Naive thymus-derived CD4-positive, alpha-beta T cell (primary cell): ENCODE data around the gene KCNQ5. TPM values are rescaled to one million over a fixed set of nuclear protein-coding genes. Genes with fewer than 3 reads are reported as not detected.
A peak's percentile ranks its signal among the peaks of the same experiment; 100 is the strongest.

Experiments used
- ATAC-seq: fragments of 150-1000 bp; cut with Tn5 transposase; 2 replicates; pipeline ENCODE4 v1.10.0; 2021; ENCODE audit warnings: mild to moderate bottlenecking, moderate library complexity
- CTCF ChIA-PET: fragments of 350-600 bp; sonication (Branson Sonifier 250); formaldehyde crosslinking; loops from one replicate; lab custom pipeline; 2021; ENCODE audit warnings: antibody characterized with exemption; lab: Charles Lee
- POLR2A ChIA-PET: fragments of 350-600 bp; sonication (Branson Sonifier 250); formaldehyde crosslinking; loops from one replicate; lab custom pipeline; 2021; ENCODE audit warnings: antibody characterized with exemption, inconsistent platforms; lab: Charles Lee
- DNase-seq, 9 donors: peaks; one replicate each; pipeline versions ENCODE4 v3.0.0 to v3.0.0-alpha.2; 2020 to 2022; ENCODE audit warnings: mixed read lengths in 1 of 9
- H3K27ac ChIP-seq: one replicate; pipeline ENCODE4 v1.7.0; 2013; ENCODE audit warnings: mild to moderate bottlenecking, low read depth, low read length, moderate library complexity
- H3K27me3 ChIP-seq, 2 donors: one replicate each; pipeline ENCODE4 v1.7.0; 2013; ENCODE audit warnings: low read length in 2 of 2, mild to moderate bottlenecking in 2 of 2, moderate library complexity in 2 of 2; ENCODE audit not compliant: control insufficient read depth in 2 of 2, insufficient read depth in 2 of 2
- H3K36me3 ChIP-seq, 3 experiments: 1 replicate in 2 of 3; 2 replicates in 1 of 3; pipeline ENCODE4 v1.7.0; 2013; ENCODE audit warnings: low read length in 3 of 3, mild to moderate bottlenecking in 3 of 3, moderate library complexity in 1 of 3; ENCODE audit not compliant: insufficient read depth in 3 of 3, control insufficient read depth in 2 of 3
- H3K4me1 ChIP-seq, 2 donors: one replicate each; pipeline ENCODE4 v1.7.0; 2013; ENCODE audit warnings: low read length in 2 of 2, mild to moderate bottlenecking in 2 of 2, moderate library complexity in 1 of 2; ENCODE audit not compliant: control insufficient read depth in 2 of 2, insufficient read depth in 2 of 2
- H3K4me3 ChIP-seq: 2 replicates; pipeline ENCODE4 v1.7.0; 2013; ENCODE audit warnings: mild to moderate bottlenecking, low read length
- H3K9me3 ChIP-seq, 3 experiments: 1 replicate in 2 of 3; 2 replicates in 1 of 3; pipeline ENCODE4 v1.7.0; 2013; ENCODE audit warnings: low read length in 3 of 3; ENCODE audit not compliant: control insufficient read depth in 2 of 3
- H3K27ac Mint-ChIP-seq, 9 donors: one replicate each; pipeline ENCODE4 v1.8.0; 2020 to 2022; ENCODE audit warnings: mixed read lengths in 9 of 9, mild to moderate bottlenecking in 8 of 9, moderate library complexity in 5 of 9, inconsistent platforms in 2 of 9
- H3K27me3 Mint-ChIP-seq, 5 donors: one replicate each; pipeline ENCODE4 v1.8.0; 2021 to 2022; ENCODE audit warnings: mixed read lengths in 5 of 5, mild to moderate bottlenecking in 1 of 5
- H3K36me3 Mint-ChIP-seq, 5 donors: one replicate each; pipeline ENCODE4 v1.8.0; 2020 to 2022; ENCODE audit warnings: mixed read lengths in 5 of 5, mild to moderate bottlenecking in 3 of 5, inconsistent platforms in 1 of 5
- H3K4me1 Mint-ChIP-seq, 7 donors: one replicate each; pipeline ENCODE4 v1.8.0; 2020 to 2022; ENCODE audit warnings: mixed read lengths in 7 of 7, mild to moderate bottlenecking in 3 of 7, inconsistent platforms in 1 of 7
- H3K4me3 Mint-ChIP-seq, 10 donors: one replicate each; pipeline ENCODE4 v1.8.0; 2020 to 2022; ENCODE audit warnings: mild to moderate bottlenecking in 10 of 10, mixed read lengths in 10 of 10, moderate library complexity in 6 of 10, inconsistent platforms in 2 of 10
- H3K9me3 Mint-ChIP-seq, 11 donors: one replicate each; pipeline ENCODE4 v1.8.0; 2020 to 2022; ENCODE audit warnings: mixed read lengths in 11 of 11, mild to moderate bottlenecking in 4 of 11, inconsistent platforms in 1 of 11, moderate library complexity in 1 of 11
- intact Hi-C, 2 donors: fragments of 100-400 bp; cut with micrococcal nuclease; formaldehyde crosslinking; loops; one replicate each; pipeline ENCODE4 v1.15.1; 2023
- polyA plus RNA-seq, 2 donors: library from polyadenylated mRNA; unstranded; fragments of 300-500 nt; fragmentation: Illumina TruSeq; gene quantifications; one replicate each; pipeline ENCODE4 v1.2.3, GENCODE V29; 2021
- total RNA-seq, 6 experiments: library from RNA in 5 of 6; stranded (reverse) in 5 of 6; gene quantifications; 1 replicate in 5 of 6; 2 replicates in 1 of 6; pipeline ENCODE4 v1.2.3 and lab custom pipeline; 2021 to 2026

The KCNQ5 gene
- total and polyA plus RNA-seq, 7 experiments from 2014 or later: 2.3 to 18.3 (median 7.2) TPM

DNA sequence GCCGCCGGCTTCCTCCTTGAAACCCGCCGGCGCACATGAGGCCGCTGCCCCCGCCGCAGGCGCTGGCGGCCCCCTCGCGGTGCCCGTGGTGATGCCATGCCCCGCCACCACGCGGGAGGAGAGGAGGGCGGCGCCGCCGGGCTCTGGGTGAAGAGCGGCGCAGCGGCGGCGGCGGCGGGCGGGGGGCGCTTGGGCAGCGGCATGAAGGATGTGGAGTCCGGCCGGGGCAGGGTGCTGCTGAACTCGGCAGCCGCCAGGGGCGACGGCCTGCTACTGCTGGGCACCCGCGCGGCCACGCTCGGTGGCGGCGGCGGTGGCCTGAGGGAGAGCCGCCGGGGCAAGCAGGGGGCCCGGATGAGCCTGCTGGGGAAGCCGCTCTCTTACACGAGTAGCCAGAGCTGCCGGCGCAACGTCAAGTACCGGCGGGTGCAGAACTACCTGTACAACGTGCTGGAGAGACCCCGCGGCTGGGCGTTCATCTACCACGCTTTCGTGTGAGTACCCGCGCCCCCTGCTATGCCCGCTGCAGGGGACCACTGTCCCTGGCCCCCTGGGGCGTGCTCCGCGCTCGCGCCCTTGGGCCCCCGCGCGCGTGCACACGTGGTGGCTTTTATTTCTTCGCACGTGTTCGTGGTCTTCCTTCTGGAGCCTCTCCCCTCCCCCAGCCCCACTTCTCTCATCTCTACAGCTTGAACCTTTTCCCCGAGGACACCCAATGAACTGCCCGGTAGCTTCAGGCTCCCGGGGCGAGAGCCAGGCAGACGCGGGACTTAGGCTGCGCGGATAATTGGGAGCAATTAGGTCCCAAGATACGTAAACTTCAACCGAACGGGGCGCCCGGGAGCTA, 453 bp downstream of the KCNQ5 start:
- no peaks in the 10 kb centered on the region for H3K36me3 ChIP-seq
- peak overlapping the region; percentile 82 for H3K4me3 ChIP-seq
- Mint-ChIP-seq H3K27me3 (no peaks in the 10 kb centered on the region), H3K9me3 (no peaks in the 10 kb centered on the region), H3K36me3 (peaks cover 0 to 3% (median 2%) of the 10 kb centered on the region in 5 donors), H3K4me1 (peaks cover 39 to 69% (median 51%) of the 10 kb centered on the region in 7 donors), H3K4me3 (peak overlapping the region; percentile 90 to 98 (median 94)), H3K27ac (peak overlapping the region; percentile 23 to 88 (median 76))
- peaks cover 14 to 27% of the 10 kb centered on the region in 2 donors for H3K4me1 ChIP-seq
- H3K27me3 ChIP-seq: no peaks in the 10 kb centered on the region
- ChIA-PET POLR2A (interaction anchor here (0.6 to 1.3 kb wide), 4 partner anchors 9 to 77 kb away, joined by 3 to 4 read pairs (median 3); no protein-coding TSS in a partner anchor), CTCF (interaction anchor here (1.2 to 2.4 kb wide), 4 partner anchors 10 to 508 kb away, joined by 3 to 8 read pairs (median 4); no protein-coding TSS in a partner anchor)
- peak overlapping the region; percentile 52 for H3K27ac ChIP-seq
- peak; percentile 51 to 72 (median 60) for DNase-seq
- intact Hi-C loops: loop anchor here (1.0 to 10.0 kb wide), 10 partner anchors 9 to 1955 kb away; partner anchors contain the start of genes EEF1A1 (in 2 of the 2), MTO1 (in 1 of the 2), OGFRL1 (in 1 of the 2) and SLC17A5 (in 1 of the 2)
- peak; percentile 72 for ATAC-seq
- H3K9me3 ChIP-seq: no peaks in the 10 kb centered on the region

DNA sequence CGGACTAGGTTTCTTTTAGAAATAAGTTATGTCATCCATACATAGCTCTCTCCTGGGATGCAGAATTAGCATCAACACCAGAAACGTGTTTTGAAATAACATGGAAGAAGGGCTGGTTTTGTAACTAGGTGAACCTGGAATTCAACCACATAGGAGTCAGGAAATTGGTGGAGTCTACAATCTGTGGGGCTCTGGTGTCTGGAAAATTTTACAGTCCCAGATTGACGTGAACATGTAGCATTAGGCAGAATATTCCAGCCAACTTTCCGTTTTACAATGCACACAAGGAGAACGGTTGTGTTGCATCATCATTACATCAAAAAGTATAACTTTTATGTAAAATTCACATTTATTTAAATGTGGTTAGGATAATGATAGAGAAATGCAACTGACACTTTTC, 1.9 kb downstream of the KCNQ5 start:
- Histone ChIP-seq H3K9me3 (no peaks in the 10 kb centered on the region), H3K27me3 (no peaks in the 10 kb centered on the region), H3K4me3 (peak overlapping the region; percentile 82), H3K27ac (no peak overlapping the region), H3K36me3 (no peaks in the 10 kb centered on the region), H3K4me1 (peaks cover 11 to 27% of the 10 kb centered on the region in 2 donors)
- Mint-ChIP-seq H3K4me1 (peaks cover 39 to 56% (median 51%) of the 10 kb centered on the region in 7 donors), H3K27ac (peak overlapping the region in 1 of 9 donors; percentile 76), H3K27me3 (no peaks in the 10 kb centered on the region), H3K9me3 (no peaks in the 10 kb centered on the region), H3K4me3 (peak overlapping the region; percentile 90 to 98 (median 94)), H3K36me3 (peaks cover 0 to 3% (median 2%) of the 10 kb centered on the region in 5 donors)
- POLR2A ChIA-PET: interaction anchor here (0.7 to 1.3 kb wide), 2 partner anchors 14 to 813 kb away, joined by 3 read pairs; no protein-coding TSS in a partner anchor
- intact Hi-C loops: loop anchor here (1.0 to 10.0 kb wide), 12 partner anchors 68 to 1957 kb away; partner anchors contain the start of genes EEF1A1 (in 2 of the 2), MTO1 (in 1 of the 2), OGFRL1 (in 1 of the 2) and SLC17A5 (in 1 of the 2)
- no peak for DNase-seq
- CTCF ChIA-PET: interaction anchor here (1.1 kb wide), 1 partner anchor 101 kb away, joined by 3 read pairs; no protein-coding TSS in a partner anchor
- no peak for ATAC-seq

DNA sequence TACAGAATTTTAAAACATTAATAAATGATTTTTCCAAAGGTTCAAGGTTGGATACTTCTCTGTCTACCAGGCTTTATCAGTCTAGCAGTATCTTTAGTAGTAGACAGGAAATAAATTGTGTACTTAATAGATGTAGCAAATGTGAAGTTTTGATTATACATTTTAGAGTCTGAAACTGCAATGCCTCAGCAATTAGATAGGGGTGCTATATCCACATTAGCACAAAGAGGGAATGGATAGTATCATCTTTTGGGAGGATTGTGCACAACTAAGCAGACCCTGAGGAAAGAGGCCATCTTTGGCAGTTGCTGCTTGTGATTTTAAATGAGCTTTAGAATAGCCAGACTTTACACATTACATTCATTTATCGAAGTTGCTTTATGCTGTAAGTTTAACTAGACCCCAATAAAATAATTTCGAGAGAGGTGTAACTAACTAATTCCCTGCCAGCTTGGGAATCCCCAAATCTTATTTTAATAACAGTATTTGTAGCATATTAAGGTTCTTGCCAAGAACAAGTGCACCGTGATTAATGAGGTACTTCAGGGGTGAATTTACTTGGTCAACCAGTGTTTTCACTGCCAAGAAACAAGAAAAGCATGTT, 2.8 kb downstream of the KCNQ5 start:
- CTCF ChIA-PET: interaction anchor here (0.6 to 1.0 kb wide), 4 partner anchors 12 to 505 kb away, joined by 3 to 4 read pairs (median 3); no protein-coding TSS in a partner anchor
- Histone ChIP-seq H3K27me3 (no peaks in the 10 kb centered on the region), H3K36me3 (no peaks in the 10 kb centered on the region), H3K4me1 (peaks cover 5 to 22% of the 10 kb centered on the region in 2 donors), H3K27ac (no peak overlapping the region), H3K4me3 (no peak overlapping the region), H3K9me3 (no peaks in the 10 kb centered on the region)
- intact Hi-C loops: loop anchor here (1.0 to 10.0 kb wide), 12 partner anchors 68 to 1957 kb away; partner anchors contain the start of genes EEF1A1 (in 2 of the 2), MTO1 (in 1 of the 2), OGFRL1 (in 1 of the 2) and SLC17A5 (in 1 of the 2)
- POLR2A ChIA-PET: interaction anchor here (0.5 kb wide), 1 partner anchor 507 kb away, joined by 5 read pairs; no protein-coding TSS in a partner anchor
- peaks cover 0 to 3% (median 2%) of the 10 kb centered on the region in 5 donors for H3K36me3 Mint-ChIP-seq
- no peak overlapping the region for H3K27ac Mint-ChIP-seq
- no peaks in the 10 kb centered on the region for H3K27me3 Mint-ChIP-seq
- peak in 5 of 9 donors; percentile 20 to 39 (median 22) for DNase-seq
- ATAC-seq: no peak
- peak overlapping the region in 5 of 10 donors; percentile 6 to 90 (median 16) for H3K4me3 Mint-ChIP-seq
- H3K9me3 Mint-ChIP-seq: no peaks in the 10 kb centered on the region
- peaks cover 30 to 49% (median 42%) of the 10 kb centered on the region in 7 donors for H3K4me1 Mint-ChIP-seq

DNA sequence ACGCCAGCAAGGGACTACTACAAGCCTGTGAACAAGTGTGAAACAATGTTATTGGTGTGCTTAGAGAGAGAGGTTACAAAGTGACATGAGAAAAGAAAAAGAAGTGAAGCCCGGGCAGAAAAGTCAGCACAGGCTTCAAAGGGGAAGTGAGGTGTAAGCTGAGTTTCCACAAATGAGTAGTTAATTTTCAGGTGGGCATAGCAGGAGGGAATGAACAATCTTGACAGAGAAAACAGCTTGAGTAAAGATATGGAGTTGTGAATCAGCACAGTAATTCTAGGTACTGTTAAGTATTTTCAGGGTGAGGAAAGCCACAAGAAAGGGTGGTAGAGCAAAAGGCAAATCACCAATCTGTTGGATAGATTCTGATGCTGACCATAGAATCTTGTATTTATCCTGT, 4.3 kb downstream of the KCNQ5 start:
- ATAC-seq (no peak), DNase-seq (no peak)
- Histone ChIP-seq H3K9me3 (no peaks in the 10 kb centered on the region), H3K4me3 (no peak overlapping the region), H3K4me1 (peaks cover 0 to 12% of the 10 kb centered on the region in 2 donors), H3K27me3 (no peaks in the 10 kb centered on the region), H3K36me3 (no peaks in the 10 kb centered on the region), H3K27ac (no peak overlapping the region)
- intact Hi-C loops: loop anchor here (5.0 to 10.0 kb wide), 2 partner anchors 911 to 959 kb away; no protein-coding TSS in a partner anchor
- Mint-ChIP-seq H3K4me1 (peaks cover 27 to 39% (median 34%) of the 10 kb centered on the region in 7 donors), H3K27ac (no peak overlapping the region), H3K27me3 (no peaks in the 10 kb centered on the region), H3K9me3 (peaks cover 0 to 2% (median 0%) of the 10 kb centered on the region in 11 donors), H3K4me3 (peak overlapping the region in 1 of 10 donors; percentile 6), H3K36me3 (peaks cover 5 to 8% (median 6%) of the 10 kb centered on the region in 5 donors)
- POLR2A ChIA-PET: no interaction called here
- CTCF ChIA-PET: no interaction called here

DNA sequence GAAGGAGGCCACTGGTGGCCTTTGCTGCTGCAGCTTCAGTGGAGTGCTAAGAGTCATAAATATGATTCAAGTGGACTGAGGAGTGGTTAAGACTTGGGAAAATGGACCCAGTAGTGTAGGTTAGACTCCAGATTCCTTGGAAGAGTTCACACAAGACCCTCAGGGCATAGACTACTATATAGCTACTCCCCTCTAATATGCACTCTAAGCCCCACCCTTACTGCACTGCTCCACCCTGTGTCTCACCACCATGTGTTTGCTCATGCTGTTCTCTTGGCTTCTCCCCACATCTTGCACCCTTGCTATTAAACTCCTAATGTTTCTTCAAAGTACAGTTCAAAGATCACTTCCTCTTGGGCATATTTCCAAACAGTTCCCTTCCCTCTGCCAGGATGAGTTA, 5.7 kb downstream of the KCNQ5 start:
- H3K27ac Mint-ChIP-seq: no peak overlapping the region
- H3K4me1 ChIP-seq: peaks cover 0 to 12% of the 10 kb centered on the region in 2 donors
- no peak overlapping the region for H3K4me3 Mint-ChIP-seq
- ChIA-PET CTCF (interaction anchor here (1.1 to 1.2 kb wide), 2 partner anchors 12 to 214 kb away, joined by 3 read pairs; no protein-coding TSS in a partner anchor), POLR2A (no interaction called here)
- no peak for ATAC-seq
- H3K27me3 Mint-ChIP-seq: no peaks in the 10 kb centered on the region
- H3K4me3 ChIP-seq: no peak overlapping the region
- no peaks in the 10 kb centered on the region for H3K9me3 ChIP-seq
- peaks cover 0 to 9% (median 0%) of the 10 kb centered on the region in 11 donors for H3K9me3 Mint-ChIP-seq
- H3K4me1 Mint-ChIP-seq: peaks cover 27 to 40% (median 33%) of the 10 kb centered on the region in 7 donors
- no peak for DNase-seq
- no peaks in the 10 kb centered on the region for H3K36me3 ChIP-seq
- peaks cover 6 to 16% (median 14%) of the 10 kb centered on the region in 5 donors for H3K36me3 Mint-ChIP-seq
- intact Hi-C loops: loop anchor here (5.0 to 10.0 kb wide), 2 partner anchors 910 to 957 kb away; no protein-coding TSS in a partner anchor
- H3K27me3 ChIP-seq: no peaks in the 10 kb centered on the region
- no peak overlapping the region for H3K27ac ChIP-seq
